HG02884 (cell line): ENCODE data around the gene KRT6B.

ENCODE experiments used
- ATAC-seq: cut with Tn5 transposase; IDR thresholded peaks from one replicate; pipeline ENCODE4 v1.9.1; 2021; ENCODE audit warnings: mild to moderate bottlenecking, moderate library complexity; ENCODE audit not compliant: unreplicated experiment

The KRT6B gene

DNA sequence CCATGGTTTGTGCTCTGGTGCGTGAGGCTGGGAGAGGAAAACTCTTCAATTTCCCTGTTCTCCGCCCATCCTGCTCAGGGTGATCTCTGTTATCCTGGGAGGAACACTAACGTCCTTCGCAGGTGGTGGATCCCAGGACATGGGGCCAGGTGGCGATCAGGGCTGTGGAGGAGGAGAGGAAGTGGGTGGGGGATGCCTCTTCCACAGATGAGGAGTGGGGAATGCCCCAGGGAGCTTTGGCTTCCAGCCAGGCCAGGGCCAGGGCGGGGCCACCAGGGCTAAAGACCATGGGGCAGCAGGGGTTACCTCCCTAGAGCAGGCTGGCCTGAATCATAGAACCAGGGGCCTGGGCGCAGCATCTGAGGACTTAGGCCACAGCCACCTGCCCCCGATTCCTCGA is 14.4 kb downstream of the KRT6B start:
- no peak for ATAC-seq

- no peak for ATAC-seq
Measured at GRCh38 chr12:52436828-52437474, 15.0 kb downstream of the KRT6B start.

DNA sequence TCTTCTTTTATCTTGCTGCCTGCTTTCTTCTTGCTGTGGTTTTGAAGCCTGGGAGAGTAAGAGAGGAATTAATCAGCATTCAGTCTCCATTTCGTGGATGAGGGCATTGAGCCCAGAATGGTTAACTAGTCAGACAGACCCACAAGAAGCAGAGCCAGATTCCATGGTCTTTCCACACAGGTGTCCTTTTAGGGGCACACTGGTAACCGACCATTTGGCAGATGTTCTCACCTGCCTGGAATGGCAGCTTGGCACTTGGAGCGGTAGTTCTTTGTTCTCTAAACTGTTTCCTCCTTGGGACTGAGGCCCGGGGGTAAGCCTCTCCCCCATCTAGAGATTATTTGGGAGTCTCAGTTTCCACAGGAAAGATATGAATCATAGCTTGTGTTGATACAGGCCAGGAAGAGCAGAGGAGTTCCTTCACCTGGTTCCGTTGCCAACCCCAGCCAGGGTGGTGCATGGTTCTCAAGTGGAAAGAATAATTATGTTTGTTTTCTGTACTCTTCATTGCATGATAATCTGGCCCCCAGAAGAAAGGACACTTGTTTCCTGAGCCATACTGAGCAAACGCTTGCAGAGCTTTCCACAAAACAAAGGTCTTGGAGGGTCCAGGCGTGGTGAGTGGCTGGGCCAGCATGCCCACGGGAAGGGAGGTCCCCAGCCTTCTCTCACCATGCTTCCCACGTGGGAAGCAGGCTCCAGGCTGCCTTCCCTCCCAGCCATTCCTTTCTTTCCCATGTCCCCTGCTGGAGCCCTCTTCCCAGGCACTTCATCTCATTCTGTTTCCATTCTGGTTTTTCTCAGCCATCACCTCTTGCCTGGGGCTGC is 15.7 kb downstream of the KRT6B start:
- ATAC-seq: no peak

- ATAC-seq: no peak
Measured at GRCh38 chr12:52435659-52435999, 16.3 kb downstream of the KRT6B start.

DNA sequence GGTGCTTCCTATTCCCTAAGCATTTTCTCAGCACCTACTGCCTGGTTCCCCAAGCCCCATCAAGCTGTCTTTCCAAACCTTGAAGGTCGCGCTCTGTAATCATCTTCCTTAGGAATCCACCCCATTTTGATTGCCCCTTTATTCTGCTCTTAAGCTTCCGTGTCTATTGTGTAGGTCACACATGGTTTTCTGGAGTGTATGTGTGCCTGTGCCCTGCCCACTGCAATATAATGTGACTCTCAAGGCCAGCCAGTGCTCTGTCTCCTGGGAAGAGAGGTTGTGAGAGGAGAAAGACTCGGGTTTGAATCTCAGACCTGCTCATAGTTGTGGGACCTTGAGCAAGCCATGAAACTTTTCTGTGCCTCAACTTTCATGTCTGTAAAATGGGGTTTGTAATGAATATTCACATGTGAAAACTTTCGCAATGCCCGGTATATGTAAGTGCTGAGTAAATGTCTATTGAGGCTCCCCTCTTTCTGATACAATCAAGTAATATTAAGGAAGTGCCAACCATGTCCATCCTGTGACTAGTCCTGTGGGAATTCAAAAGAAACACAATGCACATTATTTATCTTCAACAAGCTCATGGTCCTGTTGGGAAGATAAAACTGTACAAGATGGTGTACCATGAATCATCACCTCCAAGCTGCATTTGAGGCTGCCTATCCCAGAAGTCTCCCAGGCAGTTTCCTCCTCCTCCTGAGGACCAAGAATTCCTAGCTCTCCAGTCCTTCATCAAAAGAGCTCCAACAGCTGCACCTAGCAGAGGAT is 17.0 kb downstream of the KRT6B start:
- ATAC-seq: no peak

DNA sequence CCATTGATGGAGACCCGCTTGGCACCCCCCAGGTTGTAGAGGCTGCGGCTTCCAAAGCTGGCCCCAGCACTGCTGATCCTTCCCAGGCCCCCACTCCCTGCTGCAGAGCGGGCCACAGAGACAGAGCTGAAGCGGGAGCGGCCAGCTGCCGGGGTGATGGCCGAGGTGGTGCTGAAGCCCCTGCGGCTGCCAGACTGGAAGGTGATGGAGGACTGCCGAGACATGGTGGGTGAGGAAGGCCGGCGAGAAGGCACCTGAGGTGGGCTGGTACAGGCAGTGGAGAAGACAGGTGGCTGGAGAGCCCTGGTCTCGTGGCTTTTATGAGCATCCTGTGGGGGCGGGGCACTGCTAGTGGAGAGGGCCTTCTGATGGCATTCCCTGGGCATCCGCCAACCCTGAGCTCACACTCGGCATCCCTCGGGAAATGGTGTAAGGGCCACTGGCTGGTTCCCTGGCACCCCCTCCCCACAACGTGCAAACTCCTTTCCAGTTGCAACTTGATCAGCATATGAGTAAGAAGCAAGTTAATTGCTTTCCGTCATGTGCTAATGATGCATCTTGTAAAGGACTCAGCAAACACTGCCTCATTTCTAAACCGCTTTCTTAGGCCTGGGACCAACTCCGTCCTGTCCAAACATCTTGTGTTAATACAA is 17.7 kb downstream of the KRT6B start, which contains the start of gene KRT75:
Gene KRT75, minus strand, starts transcription at position 291 of the 653 bp plus-strand sequence. Its CDS starts 67 bp downstream, at position 224.
- ATAC-seq: no peak

DNA sequence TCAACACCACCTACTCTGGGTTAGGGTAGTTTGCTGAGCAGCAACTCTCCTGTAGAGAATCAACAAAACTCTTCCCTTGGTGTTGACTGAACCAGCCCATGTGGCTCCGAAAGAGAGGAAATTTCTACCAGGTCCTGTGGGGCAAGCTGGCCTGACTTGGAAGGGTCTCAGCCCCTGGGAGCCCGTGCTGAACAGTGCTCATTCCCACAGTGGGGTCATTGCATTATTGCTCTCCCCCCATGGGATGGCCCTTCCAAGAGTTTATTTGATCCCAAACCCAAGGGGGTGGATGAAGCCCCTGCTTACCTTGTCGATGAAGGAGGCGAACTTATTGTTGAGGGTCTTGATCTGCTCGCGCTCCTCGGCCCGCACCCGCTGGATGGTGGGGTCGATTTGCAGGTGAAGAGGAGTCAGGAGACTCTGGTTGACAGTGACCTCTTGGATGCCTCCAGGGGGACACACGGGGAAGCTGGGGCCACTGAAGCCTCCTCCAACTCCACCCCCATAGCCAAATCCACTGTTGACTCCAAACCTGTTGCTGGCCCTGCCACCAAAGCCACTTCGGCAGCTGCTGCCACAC is 18.4 kb downstream of the KRT6B start:
- no peak for ATAC-seq

DNA sequence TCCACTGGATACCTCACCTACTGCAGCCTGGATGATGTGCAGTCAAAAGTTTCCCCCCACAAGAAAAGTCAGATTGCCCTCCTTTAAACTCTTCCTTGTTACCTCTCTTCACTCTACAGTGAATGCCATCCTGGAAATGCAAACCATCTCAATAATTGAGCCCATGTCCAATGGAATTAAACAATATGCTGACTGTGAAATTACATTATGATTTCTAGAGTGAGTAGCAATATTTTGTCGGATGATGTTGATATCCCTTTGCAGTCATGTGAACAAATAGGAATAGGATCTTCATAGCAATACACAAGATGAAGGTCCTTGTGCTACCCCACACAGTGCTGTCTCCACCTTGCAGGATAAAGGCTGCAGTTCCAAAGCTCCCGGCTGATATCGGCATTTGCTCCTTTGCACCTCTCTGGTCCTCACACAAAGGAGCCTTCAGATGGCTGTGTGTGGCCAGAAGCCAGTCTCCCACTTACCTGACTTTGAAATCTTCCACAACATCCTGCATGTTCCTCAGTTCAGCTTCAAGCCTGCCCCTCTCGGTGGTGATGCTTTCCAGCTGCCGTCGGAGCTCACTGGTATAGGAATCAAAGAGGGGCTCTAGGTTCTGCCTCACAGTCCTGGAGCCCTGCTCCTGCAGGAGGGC is 19.3 kb downstream of the KRT6B start:
- no peak for ATAC-seq

DNA sequence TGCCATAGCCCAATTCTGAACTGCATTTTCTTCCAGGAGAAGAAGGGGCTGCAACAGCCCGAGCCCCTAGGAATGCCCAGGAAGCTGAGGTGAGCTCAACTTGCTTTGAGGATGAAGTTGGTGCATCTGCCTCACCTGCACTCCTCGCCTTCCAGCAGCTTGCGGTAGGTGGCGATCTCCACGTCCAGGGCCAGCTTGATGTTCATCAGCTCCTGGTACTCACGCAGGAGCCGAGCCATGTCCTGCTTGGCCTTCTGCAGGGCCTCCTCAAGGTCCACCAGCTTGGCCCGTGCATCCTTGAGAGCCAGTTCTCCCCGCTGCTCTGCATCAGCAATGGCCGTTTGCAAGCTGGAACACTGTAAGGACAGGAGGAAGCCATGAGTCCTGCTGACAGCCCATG is 23.8 kb downstream of the KRT6B start:
- no peak for ATAC-seq

DNA sequence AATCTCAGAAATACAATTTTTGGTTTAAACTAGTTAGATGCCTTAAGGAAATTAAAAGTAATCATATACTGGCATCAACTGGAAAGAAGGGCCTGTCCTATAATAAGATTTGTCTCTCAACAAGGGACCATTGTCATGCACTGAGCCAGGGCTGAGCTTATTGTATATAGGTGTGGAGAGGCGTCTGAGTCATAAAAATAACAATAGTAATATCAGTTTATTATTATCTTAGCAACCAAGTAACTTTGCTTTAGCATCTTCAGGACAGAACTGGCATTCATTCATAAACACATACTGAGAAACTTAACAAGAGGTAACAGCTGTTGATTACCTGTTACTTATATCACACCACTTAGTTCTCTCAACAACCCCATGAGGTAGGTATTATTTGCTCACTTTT is 24.9 kb downstream of the KRT6B start:
- no peak for ATAC-seq

GRCh38 chr12:52426034-52426433 is 25.9 kb downstream of the KRT6B start:
- no peak for ATAC-seq

GRCh38 chr12:52425466-52425865 is 26.5 kb downstream of the KRT6B start:
- no peak for ATAC-seq

DNA sequence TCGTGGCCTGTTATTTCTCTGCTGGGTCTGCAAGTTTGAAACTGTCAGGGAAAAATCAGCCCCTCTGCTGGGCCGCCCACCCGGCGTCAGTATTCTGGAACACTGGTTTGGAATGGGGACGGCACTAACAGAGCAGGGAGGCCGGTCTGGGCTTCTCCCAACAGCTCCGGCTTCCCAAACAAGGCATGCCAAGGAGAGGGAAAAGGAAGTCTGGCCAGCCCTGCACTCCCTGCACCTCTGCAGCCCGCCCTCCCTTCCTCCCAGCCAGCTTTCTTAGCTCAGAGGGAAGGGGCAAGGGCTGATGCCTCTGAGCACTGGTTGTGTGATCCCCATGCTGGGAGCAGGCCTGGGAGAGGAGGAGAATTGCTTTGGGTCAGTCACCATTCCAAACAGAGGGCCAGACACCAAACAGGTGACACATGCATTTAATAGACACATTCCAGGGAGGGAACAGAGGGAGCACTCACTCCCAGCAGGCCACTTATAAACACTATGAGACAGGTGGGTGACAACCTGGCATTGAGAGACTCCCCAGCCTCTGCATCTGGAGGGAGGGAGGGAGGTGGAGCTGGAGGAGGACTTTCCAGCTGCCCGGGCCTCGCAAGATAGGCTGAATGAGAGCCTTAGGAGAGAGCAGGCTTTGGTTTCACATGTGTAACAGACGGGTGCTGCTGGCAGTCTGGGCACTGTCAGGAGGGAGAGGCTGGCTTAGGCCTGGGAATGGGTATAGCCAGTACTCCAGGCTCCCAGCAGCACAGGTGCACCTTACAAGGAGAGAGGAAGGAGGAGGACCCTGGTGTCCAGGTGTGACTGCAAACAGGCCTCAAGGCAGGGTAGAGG is 28.1 kb downstream of the KRT6B start:
- no peak for ATAC-seq

GRCh38 chr12:52423035-52423434 is 28.9 kb downstream of the KRT6B start:
- no peak for ATAC-seq

GRCh38 chr12:52419656-52420055 is 32.3 kb downstream of the KRT6B start:
- no peak for ATAC-seq

- no peak for ATAC-seq
Measured at GRCh38 chr12:52418576-52419110, 33.3 kb downstream of the KRT6B start.

GRCh38 chr12:52417740-52418139 is 34.2 kb downstream of the KRT6B start:
- no peak for ATAC-seq

- ATAC-seq: no peak
Measured at GRCh38 chr12:52416795-52417194, 35.2 kb downstream of the KRT6B start.
